Psoas muscle (tissue), 8 donors: ENCODE measurements around the gene SPATA3. TPM values are rescaled to one million over a fixed set of nuclear protein-coding genes. Genes with fewer than 3 reads are reported as not detected.
"Not testable (repeated sequence)": the region's sequence is repeated elsewhere in the genome, so short reads cannot be mapped to it uniquely, and the experiment has no call there.

Experiments used
- ATAC-seq, 4 donors: fragments of 200-7000 bp; cut with Tn5 transposase; one replicate each; pipeline ENCODE4 v1.9.1; 2020; ENCODE audit warnings: moderate library complexity in 3 of 4, mild to moderate bottlenecking in 2 of 4
- DNase-seq, 2 donors: peaks; one replicate each; pipeline ENCODE4 v3.0.0-alpha.2; 2020
- H3K27ac ChIP-seq: fragments of 200-600 bp; one replicate; pipeline ENCODE4 v1.8.0; 2022
- H3K27me3 ChIP-seq, 3 donors: fragments of 200-600 bp in 1 of 3; one replicate each; pipeline versions ENCODE4 v1.6.1 to v1.8.0; 2013 to 2022; ENCODE audit warnings: low read length in 2 of 3, mild to moderate bottlenecking in 2 of 3, moderate library complexity in 1 of 3; ENCODE audit not compliant: insufficient read depth in 3 of 3
- H3K36me3 ChIP-seq, 2 donors: fragments of 200-600 bp in 1 of 2; one replicate each; pipeline versions ENCODE4 v1.6.1 to v1.8.0; 2013 to 2022; ENCODE audit warnings: low read depth in 1 of 2, mild to moderate bottlenecking in 1 of 2, moderate library complexity in 1 of 2; ENCODE audit not compliant: insufficient read depth in 1 of 2
- H3K4me1 ChIP-seq: fragments of 200-600 bp; one replicate; pipeline ENCODE4 v1.8.0; 2022
- H3K4me3 ChIP-seq: fragments of 200-600 bp; one replicate; pipeline ENCODE4 v1.8.0; 2022; ENCODE audit warnings: mild to moderate bottlenecking
- H3K9me3 ChIP-seq: fragments of 200-600 bp; one replicate; pipeline ENCODE4 v1.8.0; 2022
- CTCF ChIP-seq: fragments of 200-600 bp; IDR thresholded peaks from one replicate; pipeline ENCODE4 v1.8.0; 2022; ENCODE audit warnings: antibody characterized with exemption
- whole genome bisulfite sequencing, 3 donors: extraction: QIAGEN DNeasy Blood & Tissue Kit; methylation state at CpG; one replicate each; pipeline versions ENCODE4 v1.1.6 to v1.1.7; 2013; 5-methylcytosine and 5-hydroxymethylcytosine counted together
- intact Hi-C, 2 donors: fragments of 100-400 bp; cut with DNase I; formaldehyde crosslinking; loops; one replicate each; pipeline versions ENCODE4 v1.11.0 to v1.14.2; 2022
- polyA plus RNA-seq, 3 donors: library from polyadenylated mRNA; stranded (reverse); fragments of 200-250 nt; gene quantifications; one replicate each; pipeline ENCODE4 v1.2.3, GENCODE V29; 2013
- total RNA-seq, 4 donors: library from RNA; stranded (reverse); fragmentation: NEBNext Ultra II Directional in 2 of 4; extraction: Animal tissue kit (Norgen Biotek cat#: 25700) in 2 of 4; gene quantifications; one replicate each; pipeline versions ENCODE4 v1.2.1 to v1.2.4, GENCODE V29; 2021 to 2023
- donor health status: healthy with polysubstance abuse.
- donor health status: DM: no; HTN: no; CAD: no; lungs with moderate emphysema.
- donor health status: Bipolar disorder and iron deficiency.
- donor health status: healthy.
- donor health status: DM: yes; HTN: yes; CAD: no.
- donor health status: DM: no; HTN: no; CAD: no.
- donor health status: DM: no; HTN: no; CAD: no.
- donor health status: DM: yes; HTN: yes; CAD: no.

SPATA3 gene
- total and polyA plus RNA-seq, 7 donors: not detected

GRCh38 chr2:230964136-230964730, 31.7 kb upstream of the SPATA3 start:
- intact Hi-C loops: no loop called here
- no peak for TF ChIP-seq CTCF
- no peak for DNase-seq
- no peak for ATAC-seq
- 90 to 97% (median 95%) methylated on average over 33 to 36 of the region's 36 CpGs for WGBS, 3 donors
- Histone ChIP-seq H3K9me3 (no peaks in the 10 kb centered on the region), H3K36me3 (no peaks in the 10 kb centered on the region), H3K27ac (no peak overlapping the region), H3K4me1 (no peaks in the 10 kb centered on the region), H3K27me3 (peaks cover 0 to 20% (median 2%) of the 10 kb centered on the region in 3 donors), H3K4me3 (no peak overlapping the region)

GRCh38 chr2:230967113-230967512, 28.8 kb upstream of the SPATA3 start:
- intact Hi-C loops: no loop called here
- no peak for DNase-seq
- Histone ChIP-seq H3K4me3 (no peak overlapping the region), H3K27ac (no peak overlapping the region), H3K27me3 (peaks cover 0 to 2% (median 0%) of the 10 kb centered on the region in 3 donors), H3K4me1 (no peaks in the 10 kb centered on the region), H3K9me3 (no peaks in the 10 kb centered on the region), H3K36me3 (no peaks in the 10 kb centered on the region)
- ATAC-seq: no peak
- WGBS, 3 donors: 70 to 74% (median 71%) methylated on average over 3 of the region's 3 CpGs
- no peak for TF ChIP-seq CTCF

GRCh38 chr2:230968314-230968713, 27.6 kb upstream of the SPATA3 start:
- ATAC-seq, H3K4me1 ChIP-seq, H3K36me3 ChIP-seq, H3K27me3 ChIP-seq, H3K9me3 ChIP-seq, intact Hi-C loops, H3K4me3 ChIP-seq, H3K27ac ChIP-seq, DNase-seq: not testable (repeated sequence)
- WGBS, 3 donors: 87 to 92% (median 91%) methylated on average over 5 to 6 of the region's 6 CpGs

GRCh38 chr2:230968921-230969658, 26.8 kb upstream of the SPATA3 start:
- Histone ChIP-seq H3K36me3 (no peaks in the 10 kb centered on the region), H3K27ac (no peak overlapping the region), H3K4me3 (no peak overlapping the region), H3K4me1 (no peaks in the 10 kb centered on the region), H3K27me3 (no peaks in the 10 kb centered on the region), H3K9me3 (no peaks in the 10 kb centered on the region)
- 79 to 84% (median 80%) methylated on average over 16 of the region's 16 CpGs for WGBS, 3 donors
- DNase-seq (no peak), ATAC-seq (no peak)
- TF ChIP-seq CTCF: no peak
- intact Hi-C loops: no loop called here

GRCh38 chr2:230969659-230970015, 26.3 kb upstream of the SPATA3 start:
- DNase-seq (no peak), ATAC-seq (no peak)
- H3K36me3 ChIP-seq: no peaks in the 10 kb centered on the region
- intact Hi-C loops: no loop called here
- H3K4me3 ChIP-seq: no peak overlapping the region
- 56 to 76% (median 58%) methylated on average over 2 of the region's 2 CpGs for WGBS, 3 donors
- peaks cover 0 to 4% (median 0%) of the 10 kb centered on the region in 3 donors for H3K27me3 ChIP-seq
- H3K9me3 ChIP-seq: no peaks in the 10 kb centered on the region
- no peaks in the 10 kb centered on the region for H3K4me1 ChIP-seq
- no peak for TF ChIP-seq CTCF
- H3K27ac ChIP-seq: no peak overlapping the region
